Choroid plexus epithelial cell (primary cell): ENCODE results near the gene UBA1.
A peak's percentile ranks its signal among the peaks of the same experiment; 100 is the strongest.

Experiments
- DNase-seq: peaks from one replicate; pipeline ENCODE4 v3.0.0-alpha.2; 2010; ENCODE audit warnings: low read depth
- H3K4me3 ChIP-seq: 2 replicates; pipeline ENCODE4 v1.5.1; 2011; ENCODE audit warnings: low read depth, mild to moderate bottlenecking, control low read depth, low read length, moderate library complexity
- CTCF ChIP-seq: conservative IDR thresholded peaks from 2 replicates; pipeline ENCODE4 v1.5.1; 2011; ENCODE audit warnings: low read depth, mild to moderate bottlenecking, control low read depth, inconsistent platforms, low read length, moderate library complexity

Gene UBA1

GRCh38 chrX:47218280-47218919, 24.8 kb downstream of the UBA1 start, which contains the start of gene CDK16:
Gene CDK16 (plus strand): TSS chrX:47218681. CDS start chrX:47223558, 4,877 bp downstream.
- DNase-seq: peak; percentile 84

GRCh38 chrX:47218920-47219815, 25.5 kb downstream of the UBA1 start:
- no peak for TF ChIP-seq CTCF
- no peak for DNase-seq
- H3K4me3 ChIP-seq: peak overlapping the region; percentile 69

More at GRCh38 chrX:47218280-47218919, 24.8 kb downstream of the UBA1 start, which contains the start of gene CDK16:
- H3K4me3 ChIP-seq: peak within 1 kb of the TSS; percentile 69
- TF ChIP-seq CTCF: no peak

- no peak for DNase-seq
- no peak for TF ChIP-seq CTCF
- no peak overlapping the region for H3K4me3 ChIP-seq
Measured at GRCh38 chrX:47221756-47222155, 28.1 kb downstream of the UBA1 start.

GRCh38 chrX:47222751-47223350, 29.2 kb downstream of the UBA1 start:
- TF ChIP-seq CTCF: no peak
- DNase-seq: no peak

DNA sequence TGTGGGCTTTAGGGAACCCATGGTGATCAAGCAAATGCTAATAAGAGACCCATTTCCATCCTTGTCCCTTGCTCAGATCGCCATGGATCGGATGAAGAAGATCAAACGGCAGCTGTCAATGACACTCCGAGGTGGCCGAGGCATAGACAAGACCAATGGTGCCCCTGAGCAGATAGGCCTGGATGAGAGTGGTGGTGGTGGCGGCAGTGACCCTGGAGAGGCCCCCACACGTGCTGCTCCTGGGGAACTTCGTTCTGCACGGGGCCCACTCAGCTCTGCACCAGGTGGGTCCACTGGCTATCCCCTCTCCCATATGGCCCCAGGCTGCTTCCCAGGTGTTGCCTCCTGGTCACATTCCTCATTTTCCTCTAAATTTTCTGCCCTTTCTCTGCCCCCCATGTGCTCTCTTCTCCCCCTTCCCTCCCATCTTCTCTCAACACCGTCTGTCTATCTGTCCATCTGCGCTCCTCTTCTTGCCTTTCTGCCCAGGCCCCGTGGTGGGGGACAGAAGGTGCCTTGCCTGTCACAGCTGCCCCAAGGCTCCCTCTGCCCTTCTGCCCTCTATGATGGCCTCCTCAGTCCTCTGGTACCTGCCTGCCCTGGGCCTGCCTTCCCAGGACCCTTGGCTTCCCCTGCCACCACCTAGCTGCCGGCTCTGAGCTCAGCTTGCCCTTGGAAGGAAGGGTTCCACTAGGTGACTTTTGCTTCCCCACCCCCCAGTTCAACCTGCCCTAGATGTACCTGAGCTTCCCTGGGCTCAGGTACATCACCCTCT, 30.0 kb downstream of the UBA1 start:
- DNase-seq: no peak
- no peak for TF ChIP-seq CTCF
- H3K4me3 ChIP-seq: no peak overlapping the region

More at GRCh38 chrX:47222751-47223350, 29.2 kb downstream of the UBA1 start:
- no peak overlapping the region for H3K4me3 ChIP-seq

- H3K4me3 ChIP-seq: no peak overlapping the region
- DNase-seq: no peak
- TF ChIP-seq CTCF: no peak
Measured at GRCh38 chrX:47224266-47224895, 30.8 kb downstream of the UBA1 start.
